HepG2 (cell line): ENCODE results near the gene ATG9A. TPM values are rescaled to one million over a fixed set of nuclear protein-coding genes. Genes with fewer than 3 reads are reported as not detected.

Experiments
- CHCHD3 ChIP-seq: sonication (generic); formaldehyde crosslinking; IDR thresholded peaks from 2 replicates; pipeline ENCODE4 v1.8.0; 2022; ENCODE audit warnings: mild to moderate bottlenecking, missing genetic modification reagents, moderate library complexity
- E2F1 ChIP-seq: sonication (generic); formaldehyde crosslinking; IDR thresholded peaks from 2 replicates; pipeline ENCODE4 v1.5.0; 2020; ENCODE audit warnings: missing genetic modification reagents
- FOSL1 ChIP-seq: sonication (generic); formaldehyde crosslinking; IDR thresholded peaks from 2 replicates; pipeline ENCODE4 v1.9.0; 2021; ENCODE audit warnings: missing genetic modification reagents, borderline replicate concordance
- IKZF1 ChIP-seq: fragments of 450-650 bp; IDR thresholded peaks from 2 replicates; pipeline ENCODE4 v1.7.1; 2016
- MTA1 ChIP-seq: sonication (generic); formaldehyde crosslinking; IDR thresholded peaks from 2 replicates; pipeline ENCODE4 v1.4.0; 2020; ENCODE audit warnings: missing genetic modification reagents, mild to moderate bottlenecking, borderline replicate concordance
- PRDM10 ChIP-seq: sonication (generic); formaldehyde crosslinking; IDR thresholded peaks from 2 replicates; pipeline ENCODE4 v1.4.0; 2020; ENCODE audit warnings: low read depth, missing genetic modification reagents
- PRDM4 ChIP-seq: sonication (generic); formaldehyde crosslinking; IDR thresholded peaks from 2 replicates; pipeline ENCODE4 v1.9.0; 2021; ENCODE audit warnings: missing genetic modification reagents, borderline replicate concordance
- PREB ChIP-seq: sonication (generic); formaldehyde crosslinking; IDR thresholded peaks from 2 replicates; pipeline ENCODE4 v1.4.0; 2020; ENCODE audit warnings: missing genetic modification reagents
- RFX3 ChIP-seq: IDR thresholded peaks from 2 replicates; pipeline ENCODE4 v1.6.1; 2016; ENCODE audit warnings: missing biosample characterization, missing genetic modification reagents
- TGIF2 ChIP-seq: IDR thresholded peaks from 2 replicates; pipeline ENCODE4 v1.6.1; 2016; ENCODE audit warnings: control low read depth, missing compliant biosample characterization
- ZNF430 ChIP-seq: sonication (generic); formaldehyde crosslinking; IDR thresholded peaks from 2 replicates; pipeline ENCODE4 v1.9.0; 2021; ENCODE audit warnings: mild to moderate bottlenecking, missing genetic modification reagents
- polyA plus RNA-seq, 8 experiments: library from polyadenylated mRNA; depleted of rRNA in 3 of 8; stranded (reverse) in 7 of 8; unstranded in 1 of 8; fragments of >200 nt; fragmentation: Illumina TruSeq in 4 of 8; extraction: Trizol in 4 of 8; gene quantifications; 2 replicates each; pipeline versions ENCODE4 v1.2.1 to v1.2.3, GENCODE V29; 2011 to 2016; ENCODE audit warnings: low read depth in 4 of 8, missing spikeins in 1 of 8, mixed read lengths in 1 of 8; ENCODE audit not compliant: insufficient read depth in 1 of 8
- total RNA-seq, 5 experiments: library from RNA; depleted of rRNA; stranded (reverse); fragments of >200 nt; fragmentation: Illumina TruSeq; extraction: Trizol; gene quantifications; 2 replicates each; pipeline ENCODE4 v1.2.3, GENCODE V29; 2016; ENCODE audit warnings: low read depth in 1 of 5
- TF ChIP-seq, protein P1 (sequence below): sonication (generic); formaldehyde crosslinking; IDR thresholded peaks from 2 replicates; pipeline ENCODE4 v1.5.1; 2020; ENCODE audit warnings: mild to moderate bottlenecking, missing genetic modification reagents, borderline replicate concordance

The ATG9A gene
- total and polyA plus RNA-seq, 2 of the 13 experiments (the other 11 are each of a cell fraction or from before 2014, with no cell fraction given) = 35.0 to 131 TPM

DNA sequence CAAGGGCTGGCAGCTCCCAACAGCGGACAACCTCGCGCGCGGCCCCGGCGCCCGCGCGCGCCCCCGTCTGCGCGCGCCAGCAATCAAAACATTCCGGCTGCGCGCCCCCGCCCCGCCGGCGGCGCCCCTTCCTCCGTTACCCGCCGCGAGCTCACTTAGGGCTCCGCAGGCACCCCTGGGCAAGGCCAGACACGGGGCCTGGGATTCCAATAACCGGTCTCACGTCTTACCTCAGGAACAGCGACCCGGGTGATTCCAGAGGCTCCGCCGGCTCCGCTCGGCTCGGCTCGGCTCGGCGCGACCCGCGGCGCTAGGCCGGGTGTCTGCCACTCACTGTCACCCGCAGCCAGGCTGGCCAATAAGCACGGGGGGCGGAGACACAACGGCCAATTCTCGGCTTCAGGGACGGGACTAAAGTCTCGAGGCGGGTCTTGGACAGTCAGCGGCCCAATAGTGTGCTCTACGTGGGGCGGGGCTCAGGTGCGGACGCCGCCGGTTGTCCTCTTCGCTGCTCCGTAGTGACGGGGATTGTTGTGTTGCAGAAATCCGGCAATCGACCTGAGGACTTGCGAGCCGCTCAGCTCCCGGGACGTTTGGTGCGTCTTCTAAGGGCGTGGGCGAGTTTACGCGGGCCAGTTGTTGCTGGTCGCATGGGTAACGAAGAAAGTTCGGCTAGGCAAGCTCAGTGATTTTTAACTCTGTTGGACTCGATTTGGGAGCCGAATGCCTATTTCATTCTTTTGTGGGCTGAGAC, at the start of gene ATG9A, which contains the start of gene ANKZF1 (continued):
- TF ChIP-seq PRDM4 (CRISPR knock-in tag) (no peak), ZNF430 (CRISPR knock-in tag) (peak; percentile 78), TGIF2 (CRISPR knock-in tag) (peak; percentile 96), PRDM10 (CRISPR knock-in tag) (peak; percentile 49; the same call in 1 of the 2 replicates), MTA1 (CRISPR knock-in tag) (peak; percentile 35; the same call in 1 of the 2 replicates), PREB (no peak), RFX3 (CRISPR knock-in tag) (no peak), CHCHD3 (CRISPR knock-in tag) (0 out of 2 replicates have a peak, but pooled peaks have one; percentile 57), FOSL1 (CRISPR knock-in tag) (no peak), IKZF1 (no peak), E2F1 (CRISPR knock-in tag) (peak; percentile 8; the same call in 1 of the 2 replicates)
- TF ChIP-seq, protein P1, sequence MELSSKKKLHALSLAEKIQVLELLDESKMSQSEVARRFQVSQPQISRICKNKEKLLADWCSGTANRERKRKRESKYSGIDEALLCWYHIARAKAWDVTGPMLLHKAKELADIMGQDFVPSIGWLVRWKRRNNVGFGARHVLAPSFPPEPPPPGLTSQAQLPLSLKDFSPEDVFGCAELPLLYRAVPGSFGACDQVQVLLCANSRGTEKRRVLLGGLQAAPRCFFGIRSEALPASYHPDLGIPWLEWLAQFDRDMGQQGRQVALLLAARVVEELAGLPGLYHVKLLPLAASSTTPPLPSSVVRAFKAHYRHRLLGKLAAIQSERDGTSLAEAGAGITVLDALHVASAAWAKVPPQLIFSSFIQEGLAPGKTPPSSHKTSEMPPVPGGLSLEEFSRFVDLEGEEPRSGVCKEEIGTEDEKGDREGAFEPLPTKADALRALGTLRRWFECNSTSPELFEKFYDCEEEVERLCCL (CRISPR knock-in tag) = 0 out of 2 replicates have a peak, but pooled peaks have one; percentile 23
